Cardiac muscle cell (in vitro differentiated cells and primary cell): ENCODE data around the gene FSCN2. TPM values are rescaled to one million over a fixed set of nuclear protein-coding genes. Genes with fewer than 3 reads are reported as not detected.

Experiments
- DNase-seq, 2 donors: peaks; one replicate each; pipeline versions ENCODE4 v3.0.0 to v3.0.0-alpha.2; 2010 to 2017; ENCODE audit warnings: low read depth in 1 of 2, low spot score in 1 of 2
- H3K27ac ChIP-seq: fragments of 200-600 bp; sonication (generic); 2 replicates; pipeline ENCODE4 v1.5.1; 2016
- H3K27me3 ChIP-seq: fragments of 200-600 bp; sonication (generic); 2 replicates; pipeline ENCODE4 v1.6.0; 2016; ENCODE audit warnings: control low read depth
- H3K36me3 ChIP-seq: fragments of 200-600 bp; sonication (generic); 2 replicates; pipeline ENCODE4 v1.5.1; 2016; ENCODE audit warnings: control low read depth
- H3K4me1 ChIP-seq: fragments of 200-600 bp; sonication (generic); 2 replicates; pipeline ENCODE4 v1.8.1; 2017; ENCODE audit warnings: low read depth, mild to moderate bottlenecking, mixed run types
- H3K4me3 ChIP-seq: fragments of 200-600 bp; sonication (generic); 2 replicates; pipeline ENCODE4 v1.5.1; 2016; ENCODE audit warnings: mild to moderate bottlenecking
- H3K9me3 ChIP-seq: fragments of 200-600 bp; sonication (generic); 2 replicates; pipeline ENCODE4 v1.5.1; 2017; ENCODE audit warnings: low read depth, mild to moderate bottlenecking, control low read depth
- CTCF ChIP-seq: IDR thresholded peaks from 2 replicates; pipeline ENCODE4 v1.5.1; 2012; ENCODE audit warnings: low read depth, mild to moderate bottlenecking, low read length
- polyA plus RNA-seq: library from polyadenylated mRNA; unstranded; fragments of >200 nt; fragmentation: Nextera tagmentation; extraction: Ambion mirVana; gene quantifications from 2 replicates; pipeline ENCODE4 v1.2.1, GENCODE V29; 2016
- total RNA-seq: library from RNA; depleted of rRNA; stranded (reverse); fragments of >200 nt; gene quantifications from 2 replicates; pipeline ENCODE4 v1.2.3, GENCODE V29; 2016

Gene FSCN2
- total and polyA plus RNA-seq, 2 experiments from 2014 or later = 1.5 to 9.0 TPM

GRCh38 chr17:81579298-81579697 lies 51.1 kb downstream of the FSCN2 start:
- H3K36me3 ChIP-seq = peaks cover 22% of the 10 kb centered on the region
- no peak overlapping the region for H3K4me3 ChIP-seq
- H3K27me3 ChIP-seq = no peaks in the 10 kb centered on the region
- no peaks in the 10 kb centered on the region for H3K9me3 ChIP-seq
- H3K4me1 ChIP-seq = peaks cover 20% of the 10 kb centered on the region
- peak overlapping the region; percentile 75 for H3K27ac ChIP-seq
- DNase-seq = no peak
- no peak for TF ChIP-seq CTCF

- Histone ChIP-seq H3K4me3 (no peak overlapping the region), H3K27ac (peak overlapping the region; percentile 75), H3K27me3 (no peaks in the 10 kb centered on the region), H3K9me3 (no peaks in the 10 kb centered on the region), H3K4me1 (peaks cover 14% of the 10 kb centered on the region), H3K36me3 (peaks cover 22% of the 10 kb centered on the region)
- DNase-seq = peak in 1 of 2 donors; percentile 69
- no peak for TF ChIP-seq CTCF
Observed at GRCh38 chr17:81579821-81580321, 51.7 kb downstream of the FSCN2 start.

- no peak for TF ChIP-seq CTCF
- H3K27me3 ChIP-seq = no peaks in the 10 kb centered on the region
- no peaks in the 10 kb centered on the region for H3K9me3 ChIP-seq
- no peak overlapping the region for H3K4me3 ChIP-seq
- H3K27ac ChIP-seq = peak overlapping the region; percentile 75
- H3K4me1 ChIP-seq = peaks cover 14% of the 10 kb centered on the region
- H3K36me3 ChIP-seq = peaks cover 25% of the 10 kb centered on the region
- no peak for DNase-seq
Observed at GRCh38 chr17:81580481-81580880, 52.3 kb downstream of the FSCN2 start.

- H3K4me1 ChIP-seq = peaks cover 10% of the 10 kb centered on the region
- H3K27ac ChIP-seq = no peak overlapping the region
- no peaks in the 10 kb centered on the region for H3K27me3 ChIP-seq
- H3K9me3 ChIP-seq = no peaks in the 10 kb centered on the region
- H3K4me3 ChIP-seq = no peak overlapping the region
- TF ChIP-seq CTCF = no peak
- peaks cover 32% of the 10 kb centered on the region for H3K36me3 ChIP-seq
- DNase-seq = no peak
Observed at GRCh38 chr17:81581758-81582157, 53.6 kb downstream of the FSCN2 start.

- Histone ChIP-seq H3K9me3 (no peaks in the 10 kb centered on the region), H3K4me3 (no peak overlapping the region), H3K36me3 (peaks cover 35% of the 10 kb centered on the region), H3K4me1 (peaks cover 8% of the 10 kb centered on the region), H3K27me3 (no peaks in the 10 kb centered on the region), H3K27ac (no peak overlapping the region)
- DNase-seq = no peak
- TF ChIP-seq CTCF = no peak
Observed at GRCh38 chr17:81582341-81582740, 54.2 kb downstream of the FSCN2 start.
